Left renal cortex interstitium (tissue), 4 donors: ENCODE data around the gene TPSG1. TPM values are rescaled to one million over a fixed set of nuclear protein-coding genes. Genes with fewer than 3 reads are reported as not detected.
A peak's percentile ranks its signal among the peaks of the same experiment; 100 is the strongest.
"Not testable (repeated sequence)": the region's sequence is repeated elsewhere in the genome, so short reads cannot be mapped to it uniquely, and the experiment has no call there.

Source experiments
- DNase-seq, 4 donors: peaks; one replicate each; pipeline ENCODE4 v3.0.0-alpha.2; 2013; ENCODE audit warnings: low read depth in 4 of 4, low spot score in 2 of 4, missing footprints in 1 of 4
- polyA plus RNA-seq, 4 donors: library from polyadenylated mRNA; unstranded; fragments of 120-200 nt; gene quantifications; one replicate each; pipeline ENCODE4 v1.2.1, GENCODE V29; 2013; ENCODE audit not compliant: insufficient read length in 4 of 4

The TPSG1 gene
- polyA plus RNA-seq, 4 donors = 0.67 to 1.9 (median 0.96) TPM

GRCh38 chr16:1198671-1199346, 26.3 kb downstream of the TPSG1 start:
- not testable (repeated sequence) for DNase-seq

DNA sequence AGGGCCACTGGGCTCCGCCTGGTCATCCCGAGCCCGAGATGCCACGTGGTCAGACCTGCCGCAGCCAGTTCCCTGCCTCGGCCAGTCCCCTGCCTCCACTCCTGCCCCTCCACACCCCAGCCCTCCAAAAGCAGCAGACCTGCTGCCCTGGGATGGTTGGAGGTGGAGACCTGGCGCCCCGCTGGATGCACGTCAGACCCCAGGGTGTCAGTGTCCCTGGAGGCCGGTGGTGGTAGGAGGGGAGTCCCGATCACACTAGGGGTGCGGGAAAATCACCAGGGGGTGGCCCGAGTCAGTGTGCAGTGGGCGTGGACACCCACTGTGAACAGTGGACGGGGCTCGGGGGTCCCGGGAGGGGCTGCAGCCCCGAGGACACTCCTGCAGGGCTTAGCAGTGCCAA, 26.9 kb downstream of the TPSG1 start:
- DNase-seq = no peak

DNA sequence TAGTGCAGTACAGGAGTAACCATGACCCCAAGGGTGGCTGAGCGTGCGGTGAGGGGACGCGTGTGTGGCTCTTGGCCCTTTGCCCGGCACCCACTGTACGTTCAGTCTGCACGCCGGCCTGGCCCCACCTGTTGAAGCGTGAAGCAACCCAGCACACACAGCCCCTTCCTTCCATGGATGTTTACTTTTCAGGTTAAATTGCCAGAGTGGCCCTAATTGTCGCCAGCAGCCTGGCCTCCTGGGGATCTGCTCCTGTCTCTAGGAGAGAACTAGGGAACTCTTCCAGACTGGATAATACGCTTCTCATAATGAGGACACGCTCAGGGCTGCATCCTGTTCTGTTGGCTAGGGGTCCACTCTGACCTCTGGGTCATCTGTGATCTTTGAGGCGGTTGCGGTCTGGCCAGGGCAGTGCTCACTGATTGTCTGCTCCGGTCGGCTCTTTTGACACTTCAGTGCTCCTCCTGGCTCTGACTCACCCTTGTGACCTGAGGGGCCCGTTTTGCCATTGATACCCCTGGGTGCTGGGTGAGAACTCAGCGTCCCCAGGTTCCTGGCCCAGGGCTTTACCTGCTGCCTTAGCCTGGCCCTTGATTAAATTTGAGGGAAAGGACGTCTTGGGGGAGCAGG, 27.7 kb downstream of the TPSG1 start:
- no peak for DNase-seq

GRCh38 chr16:1196494-1196893, 28.6 kb downstream of the TPSG1 start:
- DNase-seq = no peak

GRCh38 chr16:1195393-1195666, 29.7 kb downstream of the TPSG1 start:
- no peak for DNase-seq

DNA sequence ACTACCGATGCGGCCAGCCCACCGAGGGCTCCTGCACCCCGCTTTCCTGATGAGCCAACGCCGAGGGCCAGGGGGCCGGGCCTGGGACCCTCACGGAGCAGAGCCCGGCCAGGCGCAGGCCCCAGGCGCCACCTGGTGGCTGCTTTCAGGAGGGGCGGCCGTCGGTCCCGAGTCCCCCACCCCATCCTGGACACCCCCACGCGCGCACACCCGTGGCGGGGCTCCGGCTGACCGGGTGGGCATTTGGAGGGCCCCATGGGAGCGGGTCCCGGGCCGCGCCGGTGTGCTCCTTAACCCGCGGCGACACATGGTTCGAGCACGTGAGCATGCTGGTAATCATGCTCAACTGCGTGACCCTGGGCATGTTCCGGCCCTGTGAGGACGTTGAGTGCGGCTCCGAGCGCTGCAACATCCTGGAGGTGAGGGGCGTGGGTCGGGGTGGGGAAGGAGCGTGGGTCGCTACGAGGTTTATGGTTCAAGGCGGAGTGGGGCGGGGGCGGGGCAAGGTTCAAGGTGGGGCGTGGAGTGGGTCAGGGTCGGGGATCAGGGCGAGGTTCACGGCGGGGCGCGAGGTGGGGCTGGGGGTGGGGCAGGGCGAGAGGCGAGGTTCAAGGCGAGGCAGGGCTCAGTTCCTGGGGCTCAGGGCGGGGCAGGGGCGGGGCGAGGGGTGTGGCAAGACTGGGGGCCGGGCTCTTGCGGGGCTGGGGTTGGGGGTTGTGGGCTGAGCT, 30.2 kb downstream of the TPSG1 start:
- no peak for DNase-seq

- no peak for DNase-seq
Observed at GRCh38 chr16:1193825-1194581, 31.1 kb downstream of the TPSG1 start.

DNA sequence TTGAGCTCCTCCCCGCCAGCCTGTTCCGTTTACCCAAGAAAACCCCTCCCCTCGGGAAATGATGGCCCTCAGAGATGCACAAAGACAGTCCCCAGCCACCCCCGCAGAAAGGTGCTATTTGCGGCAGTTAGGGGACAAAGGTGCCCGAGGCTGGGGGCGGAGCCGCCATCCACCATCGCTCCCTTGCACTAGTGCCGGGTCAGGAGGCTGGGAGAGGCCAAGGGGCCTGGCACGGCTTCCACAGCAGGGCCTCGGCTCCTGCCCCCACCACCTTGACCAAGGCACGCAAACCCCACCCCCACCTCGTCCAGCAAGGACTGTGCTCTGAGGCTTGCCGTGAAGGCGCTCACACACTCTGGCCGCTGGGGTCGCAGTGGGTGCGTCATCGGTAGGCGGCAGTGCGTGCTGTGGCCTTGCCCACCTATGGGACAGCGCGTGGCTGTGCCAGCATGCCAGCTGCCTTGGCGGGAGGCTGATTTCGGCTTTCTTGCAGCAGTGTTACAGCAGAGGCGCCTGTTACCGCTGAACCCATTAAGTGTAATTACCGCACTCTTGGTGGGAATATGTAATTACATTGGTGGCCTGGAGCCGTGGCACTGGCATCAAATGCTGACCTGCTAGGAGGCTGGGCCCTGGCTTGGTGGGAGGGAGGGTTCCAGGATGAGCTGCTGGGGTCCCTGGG, 31.8 kb downstream of the TPSG1 start:
- no peak for DNase-seq

- no peak for DNase-seq
Observed at GRCh38 chr16:1192384-1193073, 32.5 kb downstream of the TPSG1 start.

GRCh38 chr16:1190789-1191188, 34.3 kb downstream of the TPSG1 start:
- DNase-seq = not testable (repeated sequence)

DNA sequence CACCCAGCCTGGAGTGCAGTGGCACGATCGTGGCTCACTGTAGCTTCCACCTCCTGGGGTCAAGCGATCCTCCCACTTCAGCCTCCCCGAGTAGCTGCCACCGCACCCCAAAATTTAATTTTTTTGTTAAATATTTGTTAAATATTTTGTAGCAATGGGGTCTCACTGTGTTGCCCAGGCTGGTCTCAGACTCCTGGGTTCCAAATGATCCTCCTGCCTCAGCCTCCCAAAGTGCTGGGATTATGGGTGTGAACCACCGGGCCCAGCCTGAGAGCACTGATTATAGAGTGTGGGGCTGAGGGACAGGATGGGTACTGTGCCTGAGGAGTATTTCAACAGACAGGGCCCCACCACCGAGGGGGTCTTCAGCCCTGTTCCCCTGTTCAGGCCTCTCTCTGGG, 35.6 kb downstream of the TPSG1 start:
- no peak for DNase-seq

DNA sequence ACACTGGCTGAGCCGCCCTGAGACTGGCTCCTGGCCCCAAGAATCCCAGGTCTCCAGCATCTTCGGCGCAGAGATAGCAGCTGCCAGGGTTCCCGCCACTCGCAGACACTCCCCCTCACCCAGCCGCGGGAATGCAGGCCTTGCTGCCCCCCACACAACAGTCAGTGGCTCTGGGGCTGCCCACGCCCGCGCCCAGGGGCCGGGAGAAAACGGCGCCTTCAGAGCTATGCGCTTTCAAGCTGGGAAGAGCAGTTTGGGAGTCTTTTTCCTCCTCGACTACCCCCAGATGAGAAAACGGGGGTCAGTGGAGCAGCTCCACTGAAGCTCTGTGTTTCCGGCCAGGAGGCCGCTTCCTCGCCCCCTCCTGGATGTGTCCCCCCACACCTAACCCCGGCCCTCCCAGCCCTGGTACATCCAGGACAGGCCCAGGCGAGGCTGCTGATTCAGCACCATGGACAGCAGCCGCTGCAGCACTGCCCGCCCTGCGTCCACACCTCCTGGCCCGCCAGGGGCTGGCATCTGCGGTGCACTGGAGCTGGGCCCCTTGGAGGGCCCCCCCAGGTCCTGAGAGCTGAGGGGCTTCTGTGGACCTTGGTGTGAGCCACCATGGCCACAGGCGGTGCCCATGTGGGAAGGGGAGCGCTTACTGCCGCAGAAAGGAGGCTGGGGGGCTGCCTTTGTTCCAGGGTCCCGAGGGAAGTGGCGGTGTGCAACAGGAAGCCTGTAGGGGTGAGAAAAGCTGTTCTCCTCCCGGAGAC, 36.5 kb downstream of the TPSG1 start:
- DNase-seq = no peak

DNA sequence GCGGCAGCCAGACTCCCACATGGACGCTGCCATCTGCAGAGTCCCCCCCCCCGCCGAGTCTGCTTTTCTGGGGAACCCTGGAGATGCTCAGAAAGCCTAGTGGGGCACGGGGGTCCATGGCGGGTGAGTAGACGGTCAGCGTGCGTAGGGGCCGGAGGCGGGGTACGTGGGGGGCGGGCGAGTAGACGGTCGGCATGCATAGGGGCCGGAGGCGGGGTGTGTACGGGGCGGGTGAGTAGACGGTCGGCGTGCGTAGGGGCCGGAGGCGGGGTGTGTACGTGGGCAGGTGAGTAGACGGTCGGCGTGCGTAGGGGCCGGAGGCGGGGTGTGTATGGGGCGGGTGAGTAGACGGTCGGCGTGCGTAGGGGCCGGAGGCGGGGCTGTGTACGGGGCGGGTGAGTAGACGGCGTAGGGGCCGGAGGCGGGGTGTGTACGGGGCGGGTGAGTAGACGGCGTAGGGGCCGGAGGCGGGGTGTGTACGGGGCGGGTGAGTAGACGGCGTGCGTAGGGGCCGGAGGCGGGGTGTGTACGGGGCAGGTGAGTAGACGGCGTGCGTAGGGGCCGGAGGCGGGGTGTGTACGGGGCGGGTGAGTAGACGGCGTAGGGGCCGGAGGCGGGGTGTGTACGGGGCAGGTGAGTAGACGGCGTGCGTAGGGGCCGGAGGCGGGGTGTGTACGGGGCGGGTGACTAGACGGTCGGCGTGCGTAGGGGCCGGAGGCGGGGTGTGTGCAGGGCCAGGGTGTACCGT, 39.4 kb downstream of the TPSG1 start:
- DNase-seq = not testable (repeated sequence)

DNA sequence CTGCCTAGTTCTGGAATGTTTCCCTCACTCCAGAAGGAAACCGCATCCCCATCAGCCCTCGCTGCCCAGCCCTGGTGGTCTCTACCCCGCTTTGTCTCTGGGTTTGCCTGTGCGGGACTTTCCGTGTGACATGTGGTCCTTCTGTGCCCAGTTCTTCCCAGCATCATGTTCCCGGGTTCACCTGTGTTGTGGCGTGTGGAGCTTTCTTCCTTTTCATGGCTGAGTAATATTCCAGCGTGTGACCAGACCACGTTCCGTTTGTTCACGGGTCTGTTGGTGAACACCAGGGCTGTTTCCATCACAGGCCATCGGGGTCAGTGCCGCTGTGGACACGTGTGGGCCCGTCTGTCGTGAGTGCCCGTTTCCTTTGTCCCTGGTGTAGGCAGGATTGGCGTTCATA, 40.1 kb downstream of the TPSG1 start:
- DNase-seq = no peak

GRCh38 chr16:1184156-1184868, 40.8 kb downstream of the TPSG1 start:
- no peak for DNase-seq

DNA sequence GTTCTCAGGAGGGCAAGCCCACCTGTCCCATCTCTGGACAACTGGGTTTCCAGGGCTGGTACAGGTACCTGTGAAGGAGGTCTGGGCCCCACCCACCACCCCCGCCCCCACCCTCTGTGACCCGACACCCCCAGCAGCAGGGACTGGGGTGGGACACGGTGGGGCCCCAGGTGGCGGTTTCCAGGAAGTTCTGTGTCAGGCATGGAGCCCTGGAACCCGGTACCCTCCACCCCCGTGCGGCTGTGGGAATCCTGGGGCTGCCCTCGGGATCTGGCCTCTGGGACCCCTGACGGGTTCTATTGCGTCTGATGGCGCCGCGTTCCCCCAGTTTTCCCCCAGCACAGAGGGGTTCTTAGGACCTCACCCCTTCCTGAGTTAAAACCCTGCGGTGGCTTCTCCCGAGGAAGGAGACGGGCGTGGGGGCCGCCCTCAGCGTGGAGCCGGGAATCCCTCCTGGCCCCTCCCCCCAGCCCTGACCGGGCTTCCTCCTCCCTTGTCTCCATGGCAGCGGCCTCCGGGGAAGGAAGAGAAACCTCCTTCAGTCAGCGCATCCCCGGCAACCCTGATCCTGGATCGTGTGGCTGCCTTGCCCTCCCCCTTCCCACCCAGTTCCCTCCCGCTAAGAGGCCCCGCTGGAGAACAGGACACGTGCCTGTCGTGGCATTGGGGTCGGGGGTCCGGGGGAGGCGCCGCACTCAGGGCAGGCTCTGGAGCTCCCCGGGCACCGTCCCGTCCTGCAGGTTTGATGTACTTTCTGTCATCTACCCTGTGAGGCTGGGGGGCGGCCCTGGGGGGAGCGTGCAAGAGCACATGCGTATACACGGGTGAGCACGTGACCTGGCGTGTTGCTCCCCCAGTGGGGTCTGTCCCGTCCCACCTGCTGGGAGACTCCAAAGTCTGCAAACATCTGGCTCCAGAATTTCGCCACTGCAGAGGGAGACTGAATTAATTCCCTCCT, 41.8 kb downstream of the TPSG1 start:
- DNase-seq = peak in 1 of 4 donors; percentile 73

GRCh38 chr16:1182316-1182671, 42.8 kb downstream of the TPSG1 start:
- peak in 1 of 4 donors; percentile 75 for DNase-seq
